ENCODE results near the gene HSD11B2. TPM values are rescaled to one million over a fixed set of nuclear protein-coding genes. Genes with fewer than 3 reads are reported as not detected.

Gene HSD11B2
- total RNA-seq, 1 donor from 2014 or later = 38.7 TPM

DNA sequence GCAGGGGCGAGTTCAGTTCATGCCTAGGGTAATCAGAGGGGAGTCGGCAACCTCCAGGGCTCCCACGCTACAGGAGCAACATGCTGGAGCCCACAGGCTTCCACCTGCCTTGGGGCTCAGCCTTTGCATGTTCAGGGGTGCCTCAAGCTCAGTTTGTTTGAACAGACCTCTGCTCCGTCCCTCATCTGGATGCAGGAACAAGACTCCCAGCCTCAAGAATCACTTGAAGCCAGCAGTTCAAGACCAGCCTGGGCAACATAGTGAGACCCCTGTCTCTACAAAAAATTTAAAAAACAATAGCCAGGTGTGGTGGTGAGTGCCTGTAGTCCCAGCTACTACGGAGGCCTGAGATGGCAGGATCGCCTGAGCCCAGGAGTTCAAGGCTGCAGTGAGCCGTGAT is 4.9 kb upstream of the HSD11B2 start:
- Mint-ChIP-seq H3K4me1 (ENCODE audit: low read depth) (peaks cover 15% of the 10 kb centered on the region), H3K9me3 (ENCODE audit: low read depth) (no peaks in the 10 kb centered on the region), H3K4me3 (ENCODE audit: low read depth) (no peak overlapping the region), H3K27ac (no peak overlapping the region), H3K36me3 (ENCODE audit: insufficient read depth) (no peaks in the 10 kb centered on the region), H3K27me3 (peaks cover 55% of the 10 kb centered on the region)
- DNase-seq (ENCODE audit: low spot score, unreplicated experiment) = no peak
- no peak for TF ChIP-seq CTCF (IDR thresholded peaks at IDR 0.05; ENCODE audit: unreplicated experiment)

DNA sequence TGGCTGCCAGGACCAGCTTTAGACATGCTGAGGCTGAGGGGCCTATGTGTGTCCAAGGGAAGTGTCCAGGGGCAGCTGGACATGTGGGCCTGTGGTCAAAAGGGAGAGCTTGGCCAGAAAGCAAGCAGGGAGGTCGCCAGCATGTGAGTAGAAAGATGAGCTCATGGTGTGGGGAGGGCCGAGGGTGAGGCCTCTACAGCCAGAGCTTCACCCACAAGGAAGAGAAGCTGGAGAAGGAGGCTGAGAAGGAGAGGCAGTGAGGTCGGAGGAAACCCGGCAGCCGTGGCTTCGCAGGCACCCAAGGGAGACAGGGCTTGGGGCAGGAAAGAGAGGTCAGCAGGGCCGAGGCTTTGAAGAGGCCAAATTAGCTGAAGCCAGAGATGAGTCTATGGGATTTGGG is 4.0 kb upstream of the HSD11B2 start:
- Mint-ChIP-seq H3K36me3 (ENCODE audit: insufficient read depth) (no peaks in the 10 kb centered on the region), H3K4me1 (ENCODE audit: low read depth) (peaks cover 15% of the 10 kb centered on the region), H3K27me3 (peaks cover 55% of the 10 kb centered on the region), H3K27ac (no peak overlapping the region), H3K9me3 (ENCODE audit: low read depth) (no peaks in the 10 kb centered on the region), H3K4me3 (ENCODE audit: low read depth) (no peak overlapping the region)
- TF ChIP-seq CTCF (IDR thresholded peaks at IDR 0.05; ENCODE audit: unreplicated experiment) = no peak
- DNase-seq (ENCODE audit: low spot score, unreplicated experiment) = no peak

DNA sequence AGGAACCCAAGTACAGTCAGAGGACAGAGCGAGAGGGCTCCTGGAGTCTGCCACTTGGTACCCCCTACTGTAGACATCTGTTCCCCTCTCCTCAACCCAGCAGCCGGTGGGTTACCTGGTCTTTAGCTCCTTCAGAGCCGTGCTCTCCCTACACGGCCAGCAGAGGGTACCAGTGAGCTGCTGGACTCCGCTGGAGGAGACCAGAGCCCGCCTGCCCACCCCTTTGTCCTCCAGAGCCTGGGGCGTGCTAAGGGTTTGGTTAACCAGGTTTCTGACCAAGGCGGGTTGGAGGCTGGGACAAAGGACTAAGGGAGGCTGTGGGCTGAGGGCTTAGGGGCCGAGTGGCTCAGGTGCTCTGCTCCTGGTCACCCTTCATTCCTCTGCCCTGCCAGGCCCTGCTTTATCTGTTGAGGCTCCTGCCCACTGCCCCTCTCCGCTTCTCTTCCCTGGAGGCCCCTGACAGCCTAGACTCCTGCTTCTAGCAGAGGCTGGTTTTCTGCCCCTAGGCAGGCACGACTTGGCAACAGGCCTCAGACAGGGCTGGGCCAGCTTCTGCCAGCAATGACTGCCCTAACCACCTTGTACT is 2.7 kb upstream of the HSD11B2 start:
- DNase-seq (ENCODE audit: low spot score, unreplicated experiment) = peak; percentile 68
- no peak overlapping the region for H3K4me3 Mint-ChIP-seq (ENCODE audit: low read depth)

DNA sequence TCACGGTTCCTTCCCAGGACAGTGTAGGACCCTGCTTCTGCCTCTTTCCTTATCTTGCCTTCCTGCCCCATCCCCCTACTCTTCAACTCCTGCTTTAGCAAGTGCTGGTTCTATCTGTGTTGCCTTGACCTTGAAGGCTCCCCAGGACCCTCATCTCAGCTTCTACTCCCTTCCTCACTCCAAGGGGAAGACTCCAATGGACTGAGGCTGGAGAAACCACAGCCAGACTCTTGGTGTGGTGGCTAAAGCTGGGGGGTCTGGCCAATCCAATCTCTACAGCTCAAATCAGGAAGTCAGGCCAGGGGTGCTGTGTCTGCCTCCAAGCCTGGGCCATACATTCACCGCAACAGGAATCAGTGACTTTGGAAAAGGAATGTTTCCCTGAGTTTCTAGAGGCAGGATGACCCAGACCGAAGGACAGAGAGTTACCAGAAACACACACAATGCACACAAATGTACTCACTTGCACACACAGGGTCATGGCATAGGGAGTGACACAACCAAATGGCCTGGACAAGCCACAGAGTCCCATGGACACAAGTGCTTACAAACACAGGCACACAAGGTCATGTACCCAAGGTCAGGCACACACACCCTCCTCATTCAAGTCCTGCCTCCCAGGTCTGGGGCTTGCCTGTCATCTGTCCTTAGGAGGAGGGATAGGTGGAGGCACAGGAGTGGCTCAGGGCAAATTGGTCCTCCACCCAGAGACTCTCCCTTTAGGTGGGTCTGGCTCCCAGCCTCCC is 1.7 kb upstream of the HSD11B2 start:
- Mint-ChIP-seq H3K27ac (no peak overlapping the region), H3K36me3 (ENCODE audit: insufficient read depth) (no peaks in the 10 kb centered on the region), H3K4me1 (ENCODE audit: low read depth) (peaks cover 22% of the 10 kb centered on the region), H3K9me3 (ENCODE audit: low read depth) (no peaks in the 10 kb centered on the region), H3K27me3 (peaks cover 40% of the 10 kb centered on the region), H3K4me3 (ENCODE audit: low read depth) (peak overlapping the region; percentile 63)
- no peak for DNase-seq (ENCODE audit: low spot score, unreplicated experiment)
- no peak for TF ChIP-seq CTCF (IDR thresholded peaks at IDR 0.05; ENCODE audit: unreplicated experiment)

More for the DNA sequence above, 2.7 kb upstream of the HSD11B2 start:
- H3K4me1 Mint-ChIP-seq (ENCODE audit: low read depth) = peaks cover 21% of the 10 kb centered on the region
- peaks cover 49% of the 10 kb centered on the region for H3K27me3 Mint-ChIP-seq
- no peak overlapping the region for H3K27ac Mint-ChIP-seq
- no peaks in the 10 kb centered on the region for H3K36me3 Mint-ChIP-seq (ENCODE audit: insufficient read depth)
- peak; percentile 87 for TF ChIP-seq CTCF (IDR thresholded peaks at IDR 0.05; ENCODE audit: unreplicated experiment)
- H3K9me3 Mint-ChIP-seq (ENCODE audit: low read depth) = no peaks in the 10 kb centered on the region

GRCh38 chr16:67429799-67430503 is 970 bp upstream of the HSD11B2 start:
- no peak for DNase-seq (ENCODE audit: low spot score, unreplicated experiment)
- Mint-ChIP-seq H3K27me3 (peaks cover 37% of the 10 kb centered on the region), H3K4me3 (ENCODE audit: low read depth) (peak overlapping the region; percentile 78), H3K9me3 (ENCODE audit: low read depth) (no peaks in the 10 kb centered on the region), H3K4me1 (ENCODE audit: low read depth) (peaks cover 19% of the 10 kb centered on the region), H3K36me3 (ENCODE audit: insufficient read depth) (no peaks in the 10 kb centered on the region), H3K27ac (peak overlapping the region; percentile 94)
- no peak for TF ChIP-seq CTCF (IDR thresholded peaks at IDR 0.05; ENCODE audit: unreplicated experiment)
